Parathyroid adenoma (tissue), 2 donors: Measurements from ENCODE around the gene PTPA.

ENCODE experiments used
- H2AFZ ChIP-seq: fragments of 300-600 bp; sonication (generic); one replicate; pipeline ENCODE4 v1.7.0; 2017; ENCODE audit warnings: antibody characterized with exemption, mild to moderate bottlenecking
- H3K27ac ChIP-seq: fragments of 300-600 bp; sonication (generic); one replicate; pipeline ENCODE4 v1.7.0; 2017
- H3K27me3 ChIP-seq: fragments of 300-600 bp; sonication (generic); one replicate; pipeline ENCODE4 v1.7.0; 2017; ENCODE audit warnings: low read length; ENCODE audit not compliant: control insufficient read depth, insufficient read depth
- H3K36me3 ChIP-seq: fragments of 300-600 bp; sonication (generic); one replicate; pipeline ENCODE4 v1.7.0; 2017; ENCODE audit warnings: low read length; ENCODE audit not compliant: control insufficient read depth, insufficient read depth
- H3K4me1 ChIP-seq: fragments of 300-600 bp; sonication (generic); one replicate; pipeline ENCODE4 v1.7.0; 2017; ENCODE audit warnings: control low read depth
- H3K4me2 ChIP-seq: fragments of 300-600 bp; sonication (generic); one replicate; pipeline ENCODE4 v1.7.0; 2017; ENCODE audit warnings: low read length
- H3K4me3 ChIP-seq: fragments of 300-600 bp; sonication (generic); one replicate; pipeline ENCODE4 v1.7.0; 2017; ENCODE audit warnings: low read depth, low read length
- H3K79me2 ChIP-seq: fragments of 300-600 bp; sonication (generic); one replicate; pipeline ENCODE4 v1.7.0; 2017; ENCODE audit warnings: control low read depth
- H3K9ac ChIP-seq: fragments of 300-600 bp; sonication (generic); one replicate; pipeline ENCODE4 v1.7.0; 2017; ENCODE audit warnings: mild to moderate bottlenecking
- H3K9me3 ChIP-seq: fragments of 300-600 bp; sonication (generic); one replicate; pipeline ENCODE4 v1.7.0; 2017; ENCODE audit warnings: low read length; ENCODE audit not compliant: control insufficient read depth
- TF ChIP-seq, protein P1 (sequence below): fragments of 300-600 bp; sonication (generic); IDR thresholded peaks from one replicate; pipeline ENCODE4 v1.7.0; 2017; ENCODE audit warnings: antibody characterized with exemption, mild to moderate bottlenecking
- donor health status: primary hyperparathyroidism.

Gene PTPA

DNA sequence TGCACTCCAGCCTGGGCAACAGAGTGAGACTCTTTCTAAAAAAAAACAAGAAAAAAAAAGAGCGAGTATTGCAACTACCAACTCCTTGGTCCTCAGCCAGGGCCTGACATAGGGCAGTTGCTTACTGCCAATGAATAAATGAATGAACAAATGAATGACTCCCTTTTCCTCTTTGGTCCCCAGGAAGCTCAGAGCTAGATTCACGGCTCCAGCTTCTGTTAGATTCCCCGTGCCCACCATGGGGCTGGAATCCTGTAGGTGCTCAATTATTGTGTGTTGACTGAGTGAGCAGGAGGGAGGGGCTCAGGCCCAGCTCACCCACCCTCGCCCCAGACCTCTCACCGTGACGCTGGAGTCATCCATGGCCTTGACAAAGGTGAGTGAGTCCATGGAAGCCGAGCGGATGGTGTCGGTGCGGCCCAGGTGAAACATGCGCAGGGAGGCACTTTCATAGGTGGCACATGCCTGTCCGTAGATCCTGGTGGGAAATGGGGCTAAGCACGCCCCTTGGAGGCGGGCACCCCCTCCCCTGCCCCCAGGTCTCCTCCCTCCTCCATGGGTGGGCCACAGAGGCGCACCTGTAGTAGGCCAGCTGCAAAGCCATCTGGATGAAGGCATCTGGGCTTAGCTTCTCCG lies 13.4 kb upstream of the PTPA start:
- Histone ChIP-seq H3K4me3 (no peak overlapping the region), H3K4me1 (peaks cover 7% of the 10 kb centered on the region), H3K27ac (no peak overlapping the region), H3K9ac (no peak overlapping the region), H3K27me3 (no peaks in the 10 kb centered on the region), H3K36me3 (no peaks in the 10 kb centered on the region), H3K4me2 (no peak overlapping the region), H2AFZ (no peak overlapping the region), H3K9me3 (no peaks in the 10 kb centered on the region), H3K79me2 (no peaks in the 10 kb centered on the region)
- TF ChIP-seq, protein P1, sequence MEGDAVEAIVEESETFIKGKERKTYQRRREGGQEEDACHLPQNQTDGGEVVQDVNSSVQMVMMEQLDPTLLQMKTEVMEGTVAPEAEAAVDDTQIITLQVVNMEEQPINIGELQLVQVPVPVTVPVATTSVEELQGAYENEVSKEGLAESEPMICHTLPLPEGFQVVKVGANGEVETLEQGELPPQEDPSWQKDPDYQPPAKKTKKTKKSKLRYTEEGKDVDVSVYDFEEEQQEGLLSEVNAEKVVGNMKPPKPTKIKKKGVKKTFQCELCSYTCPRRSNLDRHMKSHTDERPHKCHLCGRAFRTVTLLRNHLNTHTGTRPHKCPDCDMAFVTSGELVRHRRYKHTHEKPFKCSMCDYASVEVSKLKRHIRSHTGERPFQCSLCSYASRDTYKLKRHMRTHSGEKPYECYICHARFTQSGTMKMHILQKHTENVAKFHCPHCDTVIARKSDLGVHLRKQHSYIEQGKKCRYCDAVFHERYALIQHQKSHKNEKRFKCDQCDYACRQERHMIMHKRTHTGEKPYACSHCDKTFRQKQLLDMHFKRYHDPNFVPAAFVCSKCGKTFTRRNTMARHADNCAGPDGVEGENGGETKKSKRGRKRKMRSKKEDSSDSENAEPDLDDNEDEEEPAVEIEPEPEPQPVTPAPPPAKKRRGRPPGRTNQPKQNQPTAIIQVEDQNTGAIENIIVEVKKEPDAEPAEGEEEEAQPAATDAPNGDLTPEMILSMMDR, result no peak

DNA sequence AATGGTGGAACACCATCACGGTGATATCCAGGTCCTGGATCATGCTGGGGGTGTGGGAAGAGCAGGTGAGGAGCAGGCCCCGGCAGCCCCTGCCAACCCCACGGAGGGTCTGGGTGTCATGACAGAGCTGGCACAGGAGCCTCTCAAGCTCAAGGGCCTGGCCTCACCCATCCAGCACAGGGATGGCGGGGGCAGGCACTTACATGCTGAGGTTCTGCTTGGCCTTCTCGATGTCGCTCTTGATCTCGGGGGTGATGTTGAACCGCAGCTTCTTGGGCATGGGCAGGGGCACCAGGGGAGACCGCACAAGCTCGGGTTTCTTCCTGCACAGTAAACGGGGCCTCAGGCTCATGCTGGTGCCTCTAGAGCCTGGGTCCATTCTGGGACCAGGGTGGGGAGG lies 12.9 kb upstream of the PTPA start:
- Histone ChIP-seq H3K36me3 (no peaks in the 10 kb centered on the region), H2AFZ (no peak overlapping the region), H3K9ac (no peak overlapping the region), H3K4me2 (no peak overlapping the region), H3K27ac (no peak overlapping the region), H3K79me2 (no peaks in the 10 kb centered on the region), H3K4me1 (peaks cover 10% of the 10 kb centered on the region), H3K9me3 (no peaks in the 10 kb centered on the region), H3K27me3 (no peaks in the 10 kb centered on the region), H3K4me3 (no peak overlapping the region)
- TF ChIP-seq, protein P1, result no peak

DNA sequence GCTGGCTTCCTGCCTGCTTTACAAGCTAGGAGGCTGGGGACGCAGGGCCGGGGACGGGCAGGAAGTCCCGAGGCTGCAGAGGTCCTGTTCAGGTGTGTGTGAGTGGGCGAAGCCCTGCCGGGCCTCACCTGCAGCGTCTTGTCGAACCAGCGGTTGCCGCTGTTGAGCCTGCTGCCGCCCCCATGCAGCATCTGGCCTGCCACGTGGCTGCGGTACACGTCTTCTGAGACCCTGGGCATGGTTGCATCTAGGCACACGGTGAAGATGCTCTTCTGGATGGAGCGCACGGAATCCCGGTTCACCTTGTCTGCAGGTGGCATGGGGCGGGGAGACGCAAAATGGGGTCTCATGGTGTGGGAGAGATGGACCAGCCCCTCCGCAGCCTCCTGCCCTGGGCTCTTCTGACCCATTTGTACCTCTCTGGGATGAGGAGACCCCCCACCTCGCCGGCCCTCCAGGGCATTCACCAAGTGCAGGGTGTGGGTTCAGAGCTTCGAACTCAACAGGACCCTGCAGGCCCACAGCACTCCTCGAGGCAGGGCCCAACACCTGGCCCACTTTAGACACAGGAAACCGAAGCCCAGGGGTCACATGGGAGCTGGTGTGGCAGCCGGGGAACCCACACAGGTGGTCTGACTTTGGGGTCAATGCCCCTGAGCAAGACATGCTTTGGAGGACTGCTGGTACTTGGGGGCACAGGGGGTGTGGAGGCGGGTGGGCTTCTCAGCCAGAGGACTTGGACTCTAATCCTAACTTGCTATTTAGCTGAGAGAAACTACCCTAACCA lies 10.6 kb upstream of the PTPA start:
- no peaks in the 10 kb centered on the region for H3K27me3 ChIP-seq
- no peaks in the 10 kb centered on the region for H3K9me3 ChIP-seq
- H3K27ac ChIP-seq, result no peak overlapping the region
- H3K4me1 ChIP-seq, result peaks cover 14% of the 10 kb centered on the region
- no peaks in the 10 kb centered on the region for H3K79me2 ChIP-seq
- no peaks in the 10 kb centered on the region for H3K36me3 ChIP-seq
- H2AFZ ChIP-seq, result no peak overlapping the region
- TF ChIP-seq, protein P1, result no peak
- no peak overlapping the region for H3K9ac ChIP-seq
- no peak overlapping the region for H3K4me2 ChIP-seq
- no peak overlapping the region for H3K4me3 ChIP-seq

DNA sequence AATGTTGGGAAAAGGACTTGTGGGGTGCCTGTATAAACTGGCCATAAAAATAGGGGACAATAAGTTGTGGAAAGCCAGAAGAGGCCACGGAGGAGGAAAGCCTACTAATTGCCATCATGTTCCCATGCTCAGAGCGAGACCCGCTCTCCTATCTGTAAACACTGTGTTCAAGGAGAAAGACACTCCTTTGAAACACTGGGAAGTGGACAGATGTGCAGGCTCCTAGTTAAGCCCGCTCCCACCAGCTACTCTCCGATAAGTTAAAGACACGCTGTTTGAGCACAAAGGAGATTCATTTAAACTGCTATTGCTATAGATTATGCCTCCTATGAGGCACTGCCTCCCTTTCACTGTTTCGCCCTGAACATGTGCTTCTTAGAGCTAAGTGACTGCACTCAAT lies 9.9 kb upstream of the PTPA start:
- H3K4me2 ChIP-seq, result no peak overlapping the region
- no peaks in the 10 kb centered on the region for H3K79me2 ChIP-seq
- no peak overlapping the region for H3K27ac ChIP-seq
- H3K4me1 ChIP-seq, result peaks cover 14% of the 10 kb centered on the region
- H3K4me3 ChIP-seq, result no peak overlapping the region
- H3K36me3 ChIP-seq, result no peaks in the 10 kb centered on the region
- no peaks in the 10 kb centered on the region for H3K9me3 ChIP-seq
- H3K9ac ChIP-seq, result no peak overlapping the region
- TF ChIP-seq, protein P1, result no peak
- no peak overlapping the region for H2AFZ ChIP-seq
- H3K27me3 ChIP-seq, result no peaks in the 10 kb centered on the region
